Measurements from ENCODE around the gene MLLT10.

MLLT10 gene

DNA sequence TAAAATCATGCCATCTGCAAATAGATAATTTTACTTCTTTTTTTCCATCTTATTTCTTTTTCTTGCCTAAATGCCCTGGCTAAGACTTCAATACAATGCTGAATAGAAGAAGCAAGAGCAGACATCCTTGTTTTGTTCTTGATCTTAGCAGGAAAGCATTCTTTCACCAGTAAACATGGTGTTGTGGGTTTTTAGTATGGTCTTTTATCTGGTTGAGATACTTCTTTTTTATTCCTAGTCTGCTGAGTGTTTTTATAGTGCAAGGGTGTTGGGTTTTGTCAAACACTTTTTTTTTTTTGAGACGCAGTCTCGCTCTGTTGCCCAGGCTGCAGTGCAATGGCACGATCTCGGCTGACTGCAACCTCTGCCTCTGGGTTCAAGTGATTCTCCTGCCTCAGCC is 237.2 kb downstream of the MLLT10 start:
- ChIA-PET POLR2A (ENCODE audit: low non-redundant PET) (no interaction called here), CTCF (no interaction called here)
- TF ChIP-seq, protein P1, sequence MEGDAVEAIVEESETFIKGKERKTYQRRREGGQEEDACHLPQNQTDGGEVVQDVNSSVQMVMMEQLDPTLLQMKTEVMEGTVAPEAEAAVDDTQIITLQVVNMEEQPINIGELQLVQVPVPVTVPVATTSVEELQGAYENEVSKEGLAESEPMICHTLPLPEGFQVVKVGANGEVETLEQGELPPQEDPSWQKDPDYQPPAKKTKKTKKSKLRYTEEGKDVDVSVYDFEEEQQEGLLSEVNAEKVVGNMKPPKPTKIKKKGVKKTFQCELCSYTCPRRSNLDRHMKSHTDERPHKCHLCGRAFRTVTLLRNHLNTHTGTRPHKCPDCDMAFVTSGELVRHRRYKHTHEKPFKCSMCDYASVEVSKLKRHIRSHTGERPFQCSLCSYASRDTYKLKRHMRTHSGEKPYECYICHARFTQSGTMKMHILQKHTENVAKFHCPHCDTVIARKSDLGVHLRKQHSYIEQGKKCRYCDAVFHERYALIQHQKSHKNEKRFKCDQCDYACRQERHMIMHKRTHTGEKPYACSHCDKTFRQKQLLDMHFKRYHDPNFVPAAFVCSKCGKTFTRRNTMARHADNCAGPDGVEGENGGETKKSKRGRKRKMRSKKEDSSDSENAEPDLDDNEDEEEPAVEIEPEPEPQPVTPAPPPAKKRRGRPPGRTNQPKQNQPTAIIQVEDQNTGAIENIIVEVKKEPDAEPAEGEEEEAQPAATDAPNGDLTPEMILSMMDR (conservative IDR thresholded peaks at IDR 0.05; ENCODE audit: low read depth): no peak
- no peak for DNase-seq (ENCODE audit: low spot score)
- no peak overlapping the region for H3K27ac ChIP-seq

DNA sequence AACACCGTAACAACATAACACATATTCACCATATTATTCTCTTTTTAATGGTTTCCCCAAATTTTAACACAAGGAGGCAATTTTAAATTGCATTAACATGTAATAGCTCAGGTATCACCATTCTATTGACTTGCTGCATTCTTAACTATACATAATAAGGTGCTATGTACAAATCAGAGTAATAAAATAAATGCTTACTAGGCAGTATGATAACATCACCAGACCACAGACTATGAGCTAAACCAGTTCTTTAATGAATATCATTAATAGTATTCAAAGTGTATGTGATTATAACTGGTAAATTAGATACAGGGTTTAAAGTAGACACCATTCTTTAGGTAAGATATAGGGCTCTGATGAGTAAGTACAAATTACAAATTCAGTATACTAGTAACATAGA is 242.9 kb downstream of the MLLT10 start:
- CTCF ChIA-PET: no interaction called here
- DNase-seq (ENCODE audit: low spot score): no peak
- POLR2A ChIA-PET (ENCODE audit: low non-redundant PET): no interaction called here
- H3K27ac ChIP-seq: no peak overlapping the region
- TF ChIP-seq, protein P1 (conservative IDR thresholded peaks at IDR 0.05; ENCODE audit: low read depth): no peak

DNA sequence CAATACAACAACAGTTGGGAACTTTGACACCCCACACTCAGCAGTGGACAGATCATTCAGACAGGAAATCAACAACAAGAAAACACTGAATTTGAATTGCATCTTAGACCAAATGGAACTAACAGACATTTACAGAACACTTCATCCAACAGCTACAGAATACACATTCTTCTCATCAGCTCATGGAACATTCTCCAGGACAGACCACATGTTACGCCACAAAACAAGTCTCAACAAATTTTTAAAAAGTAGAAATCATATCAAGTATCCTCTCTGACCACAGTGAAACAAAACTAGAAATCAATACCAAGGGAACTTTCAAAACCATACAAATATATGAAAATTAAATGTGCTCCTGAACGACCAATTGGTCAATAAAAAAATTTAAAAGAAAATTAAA is 257.2 kb downstream of the MLLT10 start:
- H3K27ac ChIP-seq: no peak overlapping the region
- POLR2A ChIA-PET (ENCODE audit: low non-redundant PET): no interaction called here
- TF ChIP-seq, protein P1 (conservative IDR thresholded peaks at IDR 0.05; ENCODE audit: low read depth): no peak
- no peak for DNase-seq (ENCODE audit: low spot score)
- CTCF ChIA-PET: interaction anchor here (0.6 to 0.7 kb wide), 2 partner anchors 11 to 349 kb away, joined by 3 read pairs; no protein-coding TSS in a partner anchor

All from RWPE1 (cell line).